Neural cell (in vitro differentiated cells): ENCODE measurements around the gene TEX9. TPM values are rescaled to one million over a fixed set of nuclear protein-coding genes. Genes with fewer than 3 reads are reported as not detected.

ENCODE experiments used
- H2AFZ ChIP-seq: fragments of 200-600, 300-800 bp; sonication (generic), shearing (Covaris generic); 2 replicates; pipeline ENCODE4 v1.6.0; 2014; ENCODE audit warnings: low read depth, mild to moderate bottlenecking, antibody characterized with exemption, low read length, moderate library complexity
- H3F3A ChIP-seq: fragments of 200-600 bp; shearing (Covaris generic); 2 replicates; pipeline ENCODE4 v1.6.1; 2016; ENCODE audit warnings: mild to moderate bottlenecking, moderate library complexity, mixed read lengths, antibody characterized with exemption, low read length; ENCODE audit not compliant: insufficient read depth, poor library complexity, severe bottlenecking
- H3K27ac ChIP-seq: fragments of 200-600, 300-800 bp; sonication (generic), shearing (Covaris generic); 2 replicates; pipeline ENCODE4 v1.5.1; 2014; ENCODE audit warnings: mild to moderate bottlenecking, low read length, moderate library complexity
- H3K27me3 ChIP-seq: fragments of 300-800, 200-600 bp; sonication (generic), shearing (Covaris generic); 2 replicates; pipeline ENCODE4 v1.6.0; 2014; ENCODE audit warnings: mild to moderate bottlenecking, low read depth, low read length, moderate library complexity; ENCODE audit not compliant: insufficient read depth
- H3K36me3 ChIP-seq: fragments of 300-800, 200-600 bp; sonication (generic), shearing (Covaris generic); 2 replicates; pipeline ENCODE4 v1.5.1; 2014; ENCODE audit warnings: mild to moderate bottlenecking, antibody characterized with exemption, low read length, moderate library complexity; ENCODE audit not compliant: insufficient read depth
- H3K4me2 ChIP-seq: fragments of 300-800, 200-600 bp; sonication (generic), shearing (Covaris generic); 2 replicates; pipeline ENCODE4 v1.6.0; 2014; ENCODE audit warnings: mild to moderate bottlenecking, low read length
- H3K4me3 ChIP-seq: fragments of 300-800, 200-600 bp; sonication (generic), shearing (Covaris generic); 2 replicates; pipeline ENCODE4 v1.5.1; 2014; ENCODE audit warnings: mild to moderate bottlenecking, low read length, moderate library complexity
- H3K79me2 ChIP-seq: fragments of 200-600 bp; shearing (Covaris generic); replicated peaks from 2 replicates; pipeline ENCODE4 v1.6.0; 2014; ENCODE audit warnings: mild to moderate bottlenecking, low read length, moderate library complexity; ENCODE audit not compliant: insufficient read depth
- H3K9ac ChIP-seq: fragments of 300-800, 200-600 bp; sonication (generic), shearing (Covaris generic); 2 replicates; pipeline ENCODE4 v1.6.1; 2016; ENCODE audit warnings: mild to moderate bottlenecking, low read length, mixed read lengths
- H3K9me2 ChIP-seq: fragments of 200-600 bp; shearing (Covaris generic); 2 replicates; pipeline ENCODE4 v1.6.1; 2016; ENCODE audit warnings: mild to moderate bottlenecking, low read length, mixed read lengths; ENCODE audit not compliant: insufficient read depth
- H3K9me3 ChIP-seq: fragments of 200-600, 300-800 bp; sonication (generic), shearing (Covaris generic); 2 replicates; pipeline ENCODE4 v1.6.1; 2016; ENCODE audit warnings: mild to moderate bottlenecking, mixed run types, low read length, moderate library complexity, mixed read lengths
- H4K20me1 ChIP-seq: fragments of 200-600 bp; shearing (Covaris generic); 2 replicates; pipeline ENCODE4 v1.6.1; 2016; ENCODE audit warnings: mild to moderate bottlenecking, mixed run types; ENCODE audit not compliant: insufficient read depth
- EP300 ChIP-seq: fragments of 450-650 bp; conservative IDR thresholded peaks from 2 replicates; pipeline ENCODE4 v1.6.1; 2014; ENCODE audit warnings: antibody characterized with exemption, mild to moderate bottlenecking, moderate library complexity; ENCODE audit not compliant: poor library complexity, severe bottlenecking
- EZH2 ChIP-seq: fragments of 200-600, 300-800 bp; shearing (Covaris generic), sonication (generic); IDR thresholded peaks from 2 replicates; pipeline ENCODE4 v1.6.1; 2014; ENCODE audit warnings: antibody characterized with exemption, low read length, borderline replicate concordance, mild to moderate bottlenecking; ENCODE audit not compliant: insufficient read depth, poor library complexity, severe bottlenecking
- MXI1 ChIP-seq: fragments of 450-650 bp; conservative IDR thresholded peaks from 2 replicates; pipeline ENCODE4 v1.6.1; 2014; ENCODE audit warnings: antibody characterized with exemption, mild to moderate bottlenecking; ENCODE audit not compliant: poor library complexity, severe bottlenecking
- POLR2AphosphoS5 ChIP-seq: IDR thresholded peaks from 2 replicates; pipeline ENCODE4 v1.6.1; 2012
- RAD21 ChIP-seq: fragments of 450-650 bp; conservative IDR thresholded peaks from 2 replicates; pipeline ENCODE4 v1.6.1; 2014; ENCODE audit warnings: antibody characterized with exemption, mild to moderate bottlenecking, moderate library complexity
- SMC3 ChIP-seq: fragments of 450-650 bp; conservative IDR thresholded peaks from 2 replicates; pipeline ENCODE4 v1.6.1; 2014; ENCODE audit warnings: antibody characterized with exemption, mild to moderate bottlenecking, moderate library complexity; ENCODE audit not compliant: poor library complexity
- TAF1 ChIP-seq: IDR thresholded peaks from 2 replicates; pipeline ENCODE4 v1.6.1; 2012; ENCODE audit warnings: low read depth
- polyA plus RNA-seq: library from polyadenylated mRNA; depleted of rRNA; stranded (reverse); fragments of >200 nt; gene quantifications from 2 replicates; pipeline ENCODE4 v1.2.3, GENCODE V29; 2014
- TF ChIP-seq, protein P1 (sequence below): IDR thresholded peaks from 2 replicates; pipeline ENCODE4 v1.6.1; 2012; ENCODE audit warnings: borderline replicate concordance
- TF ChIP-seq, protein P2 (sequence below): fragments of 450-650 bp; IDR thresholded peaks from 2 replicates; pipeline ENCODE4 v1.5.1; 2014; ENCODE audit warnings: antibody characterized with exemption, mild to moderate bottlenecking, moderate library complexity; ENCODE audit not compliant: poor library complexity, severe bottlenecking

TEX9 gene
- polyA plus RNA-seq, 1 donor from 2014 or later, result 23.6 TPM

DNA sequence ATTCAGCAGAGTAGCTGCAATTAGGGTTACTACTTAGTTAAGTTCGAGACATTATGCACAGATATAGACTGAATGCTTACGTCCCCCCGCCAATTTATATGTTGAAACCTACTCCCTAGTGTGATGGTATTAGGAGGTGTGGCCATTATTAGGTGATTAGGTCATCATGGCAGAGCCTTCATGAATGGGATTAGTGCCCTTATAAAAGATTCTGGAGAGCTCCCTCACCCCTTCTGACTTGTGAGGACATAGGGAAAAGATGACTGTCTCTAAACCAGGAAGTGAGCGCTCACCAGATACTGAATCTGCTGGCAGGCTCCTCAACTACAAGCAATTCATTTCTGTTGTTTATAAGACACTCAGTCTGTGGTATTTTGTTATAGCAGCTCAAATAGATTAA is 25.6 kb upstream of the TEX9 start:
- no peaks in the 10 kb centered on the region for H3F3A ChIP-seq
- H3K9me2 ChIP-seq, result no peaks in the 10 kb centered on the region
- no peaks in the 10 kb centered on the region for H3K9me3 ChIP-seq
- H4K20me1 ChIP-seq, result no peaks in the 10 kb centered on the region
- H3K4me3 ChIP-seq, result no peak overlapping the region
- H3K9ac ChIP-seq, result no peak overlapping the region
- H3K36me3 ChIP-seq, result no peaks in the 10 kb centered on the region
- no peaks in the 10 kb centered on the region for H3K79me2 ChIP-seq
- no peaks in the 10 kb centered on the region for H3K27me3 ChIP-seq
- H3K4me2 ChIP-seq, result no peak overlapping the region
- H2AFZ ChIP-seq, result no peak overlapping the region
- TF ChIP-seq EP300 (no peak), RAD21 (no peak), POLR2AphosphoS5 (no peak), EZH2 (no peak), TAF1 (no peak), MXI1 (no peak), SMC3 (no peak)
- TF ChIP-seq, protein P1, sequence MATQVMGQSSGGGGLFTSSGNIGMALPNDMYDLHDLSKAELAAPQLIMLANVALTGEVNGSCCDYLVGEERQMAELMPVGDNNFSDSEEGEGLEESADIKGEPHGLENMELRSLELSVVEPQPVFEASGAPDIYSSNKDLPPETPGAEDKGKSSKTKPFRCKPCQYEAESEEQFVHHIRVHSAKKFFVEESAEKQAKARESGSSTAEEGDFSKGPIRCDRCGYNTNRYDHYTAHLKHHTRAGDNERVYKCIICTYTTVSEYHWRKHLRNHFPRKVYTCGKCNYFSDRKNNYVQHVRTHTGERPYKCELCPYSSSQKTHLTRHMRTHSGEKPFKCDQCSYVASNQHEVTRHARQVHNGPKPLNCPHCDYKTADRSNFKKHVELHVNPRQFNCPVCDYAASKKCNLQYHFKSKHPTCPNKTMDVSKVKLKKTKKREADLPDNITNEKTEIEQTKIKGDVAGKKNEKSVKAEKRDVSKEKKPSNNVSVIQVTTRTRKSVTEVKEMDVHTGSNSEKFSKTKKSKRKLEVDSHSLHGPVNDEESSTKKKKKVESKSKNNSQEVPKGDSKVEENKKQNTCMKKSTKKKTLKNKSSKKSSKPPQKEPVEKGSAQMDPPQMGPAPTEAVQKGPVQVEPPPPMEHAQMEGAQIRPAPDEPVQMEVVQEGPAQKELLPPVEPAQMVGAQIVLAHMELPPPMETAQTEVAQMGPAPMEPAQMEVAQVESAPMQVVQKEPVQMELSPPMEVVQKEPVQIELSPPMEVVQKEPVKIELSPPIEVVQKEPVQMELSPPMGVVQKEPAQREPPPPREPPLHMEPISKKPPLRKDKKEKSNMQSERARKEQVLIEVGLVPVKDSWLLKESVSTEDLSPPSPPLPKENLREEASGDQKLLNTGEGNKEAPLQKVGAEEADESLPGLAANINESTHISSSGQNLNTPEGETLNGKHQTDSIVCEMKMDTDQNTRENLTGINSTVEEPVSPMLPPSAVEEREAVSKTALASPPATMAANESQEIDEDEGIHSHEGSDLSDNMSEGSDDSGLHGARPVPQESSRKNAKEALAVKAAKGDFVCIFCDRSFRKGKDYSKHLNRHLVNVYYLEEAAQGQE, result no peak
- TF ChIP-seq, protein P2, sequence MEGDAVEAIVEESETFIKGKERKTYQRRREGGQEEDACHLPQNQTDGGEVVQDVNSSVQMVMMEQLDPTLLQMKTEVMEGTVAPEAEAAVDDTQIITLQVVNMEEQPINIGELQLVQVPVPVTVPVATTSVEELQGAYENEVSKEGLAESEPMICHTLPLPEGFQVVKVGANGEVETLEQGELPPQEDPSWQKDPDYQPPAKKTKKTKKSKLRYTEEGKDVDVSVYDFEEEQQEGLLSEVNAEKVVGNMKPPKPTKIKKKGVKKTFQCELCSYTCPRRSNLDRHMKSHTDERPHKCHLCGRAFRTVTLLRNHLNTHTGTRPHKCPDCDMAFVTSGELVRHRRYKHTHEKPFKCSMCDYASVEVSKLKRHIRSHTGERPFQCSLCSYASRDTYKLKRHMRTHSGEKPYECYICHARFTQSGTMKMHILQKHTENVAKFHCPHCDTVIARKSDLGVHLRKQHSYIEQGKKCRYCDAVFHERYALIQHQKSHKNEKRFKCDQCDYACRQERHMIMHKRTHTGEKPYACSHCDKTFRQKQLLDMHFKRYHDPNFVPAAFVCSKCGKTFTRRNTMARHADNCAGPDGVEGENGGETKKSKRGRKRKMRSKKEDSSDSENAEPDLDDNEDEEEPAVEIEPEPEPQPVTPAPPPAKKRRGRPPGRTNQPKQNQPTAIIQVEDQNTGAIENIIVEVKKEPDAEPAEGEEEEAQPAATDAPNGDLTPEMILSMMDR, result no peak
- H3K27ac ChIP-seq, result no peak overlapping the region

DNA sequence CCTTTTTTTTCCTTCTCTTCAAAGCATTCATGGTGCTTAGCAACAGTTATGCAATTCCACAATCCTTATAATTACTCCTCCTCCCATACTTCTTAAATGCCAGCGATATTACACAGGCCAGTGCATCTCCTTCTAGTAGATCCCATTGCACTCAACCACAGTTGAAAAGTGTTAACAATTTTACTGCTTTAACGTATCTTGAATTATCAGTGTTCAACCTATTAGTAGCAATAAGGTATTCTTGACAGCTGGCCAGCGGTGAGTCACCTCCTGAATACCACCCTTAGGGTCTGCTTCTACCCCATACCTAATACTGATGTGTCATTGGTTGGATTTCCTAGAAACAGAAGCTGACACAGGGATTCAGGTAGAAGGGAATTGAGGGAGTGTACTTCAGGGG is 24.0 kb upstream of the TEX9 start:
- TF ChIP-seq MXI1 (no peak), TAF1 (no peak), EZH2 (no peak), EP300 (no peak), RAD21 (no peak), SMC3 (no peak), POLR2AphosphoS5 (no peak)
- TF ChIP-seq, protein P1, result no peak
- TF ChIP-seq, protein P2, result no peak
- Histone ChIP-seq H3K9me2 (no peaks in the 10 kb centered on the region), H3K4me2 (no peak overlapping the region), H3K27me3 (no peaks in the 10 kb centered on the region), H4K20me1 (no peaks in the 10 kb centered on the region), H3K36me3 (no peaks in the 10 kb centered on the region), H3K9me3 (no peaks in the 10 kb centered on the region), H2AFZ (no peak overlapping the region), H3K4me3 (no peak overlapping the region), H3K27ac (no peak overlapping the region), H3K9ac (no peak overlapping the region), H3K79me2 (no peaks in the 10 kb centered on the region), H3F3A (no peaks in the 10 kb centered on the region)
